HepG2 (cell line): ENCODE measurements around the gene ULK3. TPM values are rescaled to one million over a fixed set of nuclear protein-coding genes. Genes with fewer than 3 reads are reported as not detected.

Experiments
- CENPX ChIP-seq: sonication (generic); formaldehyde crosslinking; IDR thresholded peaks from 2 replicates; pipeline ENCODE4 v1.9.0; 2021; ENCODE audit warnings: mild to moderate bottlenecking, missing genetic modification reagents, moderate library complexity
- HNRNPH1 ChIP-seq: fragments of 200-400 bp; formaldehyde crosslinking; optimal IDR thresholded peaks from 2 replicates; pipeline ENCODE3; 2017; ENCODE audit warnings: mild to moderate bottlenecking, low read depth, low read length
- KLF16 ChIP-seq, 2 experiments: sonication (generic) in 1 of 2; formaldehyde crosslinking in 1 of 2; IDR thresholded peaks; 2 replicates each; pipeline versions ENCODE4 v1.6.1 to v1.8.0; 2016 to 2023; ENCODE audit warnings: missing genetic modification reagents in 2 of 2, missing compliant biosample characterization in 1 of 2
- LCORL ChIP-seq, 2 experiments: fragments of 450-650 bp in 1 of 2; sonication (generic) in 1 of 2; formaldehyde crosslinking in 1 of 2; IDR thresholded peaks; 2 replicates each; pipeline versions ENCODE4 v1.5.0 to v1.6.1; 2017 to 2020; ENCODE audit warnings: antibody characterized with exemption in 1 of 2, missing genetic modification reagents in 1 of 2
- MAF1 ChIP-seq: sonication (generic); formaldehyde crosslinking; IDR thresholded peaks from 2 replicates; pipeline ENCODE4 v1.5.0; 2020; ENCODE audit warnings: missing genetic modification reagents, borderline replicate concordance
- RXRA ChIP-seq: sonication (generic); formaldehyde crosslinking; IDR thresholded peaks from 2 replicates; pipeline ENCODE4 v1.5.1; 2020; ENCODE audit warnings: missing genetic modification reagents
- SAFB2 ChIP-seq: sonication (generic); formaldehyde crosslinking; IDR thresholded peaks from 2 replicates; pipeline ENCODE4 v1.5.1; 2020; ENCODE audit warnings: missing genetic modification reagents, low read depth, mild to moderate bottlenecking, borderline replicate concordance
- SMAD3 ChIP-seq: sonication (generic); formaldehyde crosslinking; IDR thresholded peaks from 2 replicates; pipeline ENCODE4 v1.4.0; 2020; ENCODE audit warnings: missing genetic modification reagents
- SMAD9 ChIP-seq: sonication (generic); formaldehyde crosslinking; IDR thresholded peaks from 2 replicates; pipeline ENCODE4 v1.5.1; 2020; ENCODE audit warnings: mild to moderate bottlenecking, missing genetic modification reagents
- SMC3 ChIP-seq: IDR thresholded peaks from 2 replicates; pipeline ENCODE4 v1.6.1; 2011; ENCODE audit warnings: low read length, improper control_type of control experiment
- SRF ChIP-seq: IDR thresholded peaks from 2 replicates; pipeline ENCODE4 v1.6.1; 2011; ENCODE audit warnings: mild to moderate bottlenecking, low read depth, low read length, moderate library complexity
- STAT5B ChIP-seq: sonication (generic); formaldehyde crosslinking; IDR thresholded peaks from 2 replicates; pipeline ENCODE4 v1.4.0; 2020; ENCODE audit warnings: missing genetic modification reagents
- TBP ChIP-seq: sonication (generic); formaldehyde crosslinking; IDR thresholded peaks from 2 replicates; pipeline ENCODE4 v1.5.0; 2020; ENCODE audit warnings: missing genetic modification reagents
- YEATS4 ChIP-seq: sonication (generic); formaldehyde crosslinking; IDR thresholded peaks from 2 replicates; pipeline ENCODE4 v1.4.0; 2020; ENCODE audit warnings: missing genetic modification reagents, borderline replicate concordance
- ZBTB20 ChIP-seq: sonication (generic); formaldehyde crosslinking; IDR thresholded peaks from 2 replicates; pipeline ENCODE4 v1.8.1; 2023; ENCODE audit warnings: missing genetic modification reagents, low read depth, mild to moderate bottlenecking, borderline replicate concordance
- ZBTB38 ChIP-seq: sonication (generic); formaldehyde crosslinking; IDR thresholded peaks from 2 replicates; pipeline ENCODE4 v1.5.1; 2020; ENCODE audit warnings: mild to moderate bottlenecking, missing genetic modification reagents
- ZFP37 ChIP-seq: sonication (generic); formaldehyde crosslinking; IDR thresholded peaks from 2 replicates; pipeline ENCODE4 v1.4.0; 2020; ENCODE audit warnings: missing genetic modification reagents, borderline replicate concordance
- ZFP90 ChIP-seq: sonication (generic); formaldehyde crosslinking; IDR thresholded peaks from 2 replicates; pipeline ENCODE4 v1.8.0; 2022; ENCODE audit warnings: missing genetic modification reagents, mild to moderate bottlenecking, inconsistent platforms, borderline replicate concordance
- ZNF335 ChIP-seq: sonication (generic); formaldehyde crosslinking; IDR thresholded peaks from 2 replicates; pipeline ENCODE4 v1.4.0; 2020; ENCODE audit warnings: missing genetic modification reagents
- ZNF468 ChIP-seq: sonication (generic); formaldehyde crosslinking; IDR thresholded peaks from 2 replicates; pipeline ENCODE4 v1.8.0; 2022; ENCODE audit warnings: mild to moderate bottlenecking, moderate library complexity, missing genetic modification reagents
- ZNF552 ChIP-seq: sonication (generic); formaldehyde crosslinking; IDR thresholded peaks from 2 replicates; pipeline ENCODE4 v1.9.0; 2022; ENCODE audit warnings: missing genetic modification reagents, mild to moderate bottlenecking, borderline replicate concordance
- ZNF557 ChIP-seq: sonication (generic); formaldehyde crosslinking; IDR thresholded peaks from 2 replicates; pipeline ENCODE4 v1.4.0; 2020; ENCODE audit warnings: missing genetic modification reagents
- ZNF709 ChIP-seq: sonication (generic); formaldehyde crosslinking; IDR thresholded peaks from 2 replicates; pipeline ENCODE4 v1.5.0; 2020; ENCODE audit warnings: mild to moderate bottlenecking, missing genetic modification reagents
- ZNF883 ChIP-seq: sonication (generic); formaldehyde crosslinking; IDR thresholded peaks from 2 replicates; pipeline ENCODE4 v1.5.1; 2020; ENCODE audit warnings: mild to moderate bottlenecking, missing genetic modification reagents; ENCODE audit errors: not compliant biosample characterization
- polyA plus RNA-seq, 8 experiments: library from polyadenylated mRNA; depleted of rRNA in 3 of 8; stranded (reverse) in 7 of 8; unstranded in 1 of 8; fragments of >200 nt; fragmentation: Illumina TruSeq in 4 of 8; extraction: Trizol in 4 of 8; gene quantifications; 2 replicates each; pipeline versions ENCODE4 v1.2.1 to v1.2.3, GENCODE V29; 2011 to 2016; ENCODE audit warnings: low read depth in 4 of 8, missing spikeins in 1 of 8, mixed read lengths in 1 of 8; ENCODE audit not compliant: insufficient read depth in 1 of 8
- total RNA-seq, 5 experiments: library from RNA; depleted of rRNA; stranded (reverse); fragments of >200 nt; fragmentation: Illumina TruSeq; extraction: Trizol; gene quantifications; 2 replicates each; pipeline ENCODE4 v1.2.3, GENCODE V29; 2016; ENCODE audit warnings: low read depth in 1 of 5
- TF ChIP-seq, protein P1 (sequence below): sonication (generic); formaldehyde crosslinking; IDR thresholded peaks from 2 replicates; pipeline ENCODE4 v1.4.0; 2020; ENCODE audit warnings: missing genetic modification reagents
- TF ChIP-seq, protein P2 (sequence below), 2 experiments: fragments of 450-650 bp in 1 of 2; sonication (generic) in 1 of 2; formaldehyde crosslinking; IDR thresholded peaks; 2 replicates each; pipeline versions ENCODE4 v1.5.0 to v1.8.0; 2020 to 2022; ENCODE audit warnings: mild to moderate bottlenecking in 1 of 2, missing genetic modification reagents in 1 of 2
- TF ChIP-seq, protein P3 (sequence below): sonication (generic); formaldehyde crosslinking; IDR thresholded peaks from 2 replicates; pipeline ENCODE4 v1.4.0; 2020; ENCODE audit warnings: mild to moderate bottlenecking, missing genetic modification reagents

The ULK3 gene
- total and polyA plus RNA-seq, 2 of the 13 experiments (the other 11 are each of a cell fraction or from before 2014, with no cell fraction given) = 15.2 to 23.7 TPM

DNA sequence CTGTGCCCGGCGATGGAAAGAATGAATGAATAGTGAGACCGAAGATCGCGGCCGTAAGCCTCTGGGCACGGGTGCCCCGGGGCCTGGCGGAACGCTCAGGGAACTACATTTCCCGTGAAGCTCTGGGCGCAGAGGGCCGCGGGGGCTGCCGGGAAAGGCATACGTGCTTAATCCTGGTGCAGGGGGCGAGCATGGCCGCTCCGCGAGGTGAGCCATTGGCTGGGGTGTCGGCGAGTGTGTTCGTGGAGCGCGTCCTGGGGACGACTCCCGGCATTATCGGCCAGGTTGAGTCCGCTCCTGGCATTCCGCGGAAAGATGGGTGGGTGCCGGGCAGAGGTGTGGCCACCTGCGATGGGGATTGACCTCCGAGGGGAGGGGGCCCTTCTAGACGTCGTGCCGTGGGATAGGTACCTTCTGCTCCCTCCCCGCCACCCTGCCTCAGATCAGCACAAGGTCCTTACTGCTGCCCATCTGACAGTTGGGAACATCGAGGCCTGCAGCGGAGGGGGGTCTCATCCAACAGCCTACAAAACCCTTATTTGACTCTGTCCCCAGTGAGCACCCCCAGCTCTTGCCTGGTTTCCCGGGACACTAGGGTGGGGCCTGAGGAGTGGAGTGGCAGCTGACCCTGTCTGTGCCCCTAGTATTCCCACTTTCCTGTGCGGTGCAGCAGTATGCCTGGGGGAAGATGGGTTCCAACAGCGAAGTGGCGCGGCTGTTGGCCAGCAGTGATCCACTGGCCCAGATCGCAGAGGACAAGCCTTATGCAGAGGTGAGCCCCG lies 47.1 kb upstream of the ULK3 start, which contains the start of gene MPI (continued):
- TF ChIP-seq, protein P1, sequence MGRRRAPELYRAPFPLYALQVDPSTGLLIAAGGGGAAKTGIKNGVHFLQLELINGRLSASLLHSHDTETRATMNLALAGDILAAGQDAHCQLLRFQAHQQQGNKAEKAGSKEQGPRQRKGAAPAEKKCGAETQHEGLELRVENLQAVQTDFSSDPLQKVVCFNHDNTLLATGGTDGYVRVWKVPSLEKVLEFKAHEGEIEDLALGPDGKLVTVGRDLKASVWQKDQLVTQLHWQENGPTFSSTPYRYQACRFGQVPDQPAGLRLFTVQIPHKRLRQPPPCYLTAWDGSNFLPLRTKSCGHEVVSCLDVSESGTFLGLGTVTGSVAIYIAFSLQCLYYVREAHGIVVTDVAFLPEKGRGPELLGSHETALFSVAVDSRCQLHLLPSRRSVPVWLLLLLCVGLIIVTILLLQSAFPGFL (CRISPR knock-in tag) = no peak
- TF ChIP-seq RXRA (peak; percentile 56), LCORL (IDR thresholded peaks at IDR 0.05) (no peak), LCORL (CRISPR knock-in tag; IDR thresholded peaks at IDR 0.05) (peak; percentile 6; the same call in 1 of the 2 replicates), CENPX (CRISPR knock-in tag) (no peak), SAFB2 (no peak; the same call in 1 of the 2 replicates), ZBTB38 (CRISPR knock-in tag) (peak; percentile 42; the same call in 1 of the 2 replicates), KLF16 (CRISPR knock-in tag; IDR thresholded peaks at IDR 0.05) (peak in 1 of 2 experiments; percentile 60; a peak in 2 of 4 replicates), ZFP90 (CRISPR knock-in tag) (peak; percentile 88; the same call in 1 of the 2 replicates), YEATS4 (CRISPR knock-in tag) (peak; percentile 93; the same call in 1 of the 2 replicates), SMAD3 (CRISPR knock-in tag) (peak; percentile 89), ZNF709 (CRISPR knock-in tag) (peak; percentile 41; the same call in 1 of the 2 replicates), SMC3 (no peak), SMAD9 (CRISPR knock-in tag) (no peak), STAT5B (CRISPR knock-in tag) (peak; percentile 55; the same call in 1 of the 2 replicates), ZFP37 (CRISPR knock-in tag) (peak; percentile 21; the same call in 1 of the 2 replicates), SRF (no peak), ZNF557 (CRISPR knock-in tag) (peak; percentile 52; the same call in 1 of the 2 replicates), HNRNPH1 (no peak), ZBTB20 (CRISPR knock-in tag) (peak; percentile 50; the same call in 1 of the 2 replicates), ZNF468 (CRISPR knock-in tag) (no peak), MAF1 (CRISPR knock-in tag) (peak; percentile 88; the same call in 1 of the 2 replicates), ZNF883 (CRISPR knock-in tag) (no peak), ZNF335 (peak; percentile 84), ZNF552 (CRISPR knock-in tag) (0 out of 2 replicates have a peak, but pooled peaks have one; percentile 60), TBP (CRISPR knock-in tag) (peak; percentile 90; the same call in 1 of the 2 replicates)
- TF ChIP-seq, protein P2, sequence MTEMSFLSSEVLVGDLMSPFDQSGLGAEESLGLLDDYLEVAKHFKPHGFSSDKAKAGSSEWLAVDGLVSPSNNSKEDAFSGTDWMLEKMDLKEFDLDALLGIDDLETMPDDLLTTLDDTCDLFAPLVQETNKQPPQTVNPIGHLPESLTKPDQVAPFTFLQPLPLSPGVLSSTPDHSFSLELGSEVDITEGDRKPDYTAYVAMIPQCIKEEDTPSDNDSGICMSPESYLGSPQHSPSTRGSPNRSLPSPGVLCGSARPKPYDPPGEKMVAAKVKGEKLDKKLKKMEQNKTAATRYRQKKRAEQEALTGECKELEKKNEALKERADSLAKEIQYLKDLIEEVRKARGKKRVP (CRISPR knock-in tag; IDR thresholded peaks at IDR 0.05) = peak in 1 of 2 experiments; percentile 50; a peak in 2 of 4 replicates
- TF ChIP-seq, protein P3, sequence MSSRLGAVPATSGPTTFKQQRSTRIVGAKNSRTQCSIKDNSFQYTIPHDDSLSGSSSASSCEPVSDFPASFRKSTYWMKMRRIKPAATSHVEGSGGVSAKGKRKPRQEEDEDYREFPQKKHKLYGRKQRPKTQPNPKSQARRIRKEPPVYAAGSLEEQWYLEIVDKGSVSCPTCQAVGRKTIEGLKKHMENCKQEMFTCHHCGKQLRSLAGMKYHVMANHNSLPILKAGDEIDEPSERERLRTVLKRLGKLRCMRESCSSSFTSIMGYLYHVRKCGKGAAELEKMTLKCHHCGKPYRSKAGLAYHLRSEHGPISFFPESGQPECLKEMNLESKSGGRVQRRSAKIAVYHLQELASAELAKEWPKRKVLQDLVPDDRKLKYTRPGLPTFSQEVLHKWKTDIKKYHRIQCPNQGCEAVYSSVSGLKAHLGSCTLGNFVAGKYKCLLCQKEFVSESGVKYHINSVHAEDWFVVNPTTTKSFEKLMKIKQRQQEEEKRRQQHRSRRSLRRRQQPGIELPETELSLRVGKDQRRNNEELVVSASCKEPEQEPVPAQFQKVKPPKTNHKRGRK = no peak
